Neural crest cell (in vitro differentiated cells): ENCODE results near the gene ENKUR. TPM values are rescaled to one million over a fixed set of nuclear protein-coding genes. Genes with fewer than 3 reads are reported as not detected.

Source experiments
- DNase-seq: peaks from one replicate; pipeline ENCODE4 v3.0.0; 2021; ENCODE audit warnings: low read depth, mixed read lengths, low spot score
- H3K27ac Mint-ChIP-seq: one replicate; pipeline ENCODE4 v1.8.0; 2021; ENCODE audit warnings: mild to moderate bottlenecking, mixed read lengths; ENCODE audit not compliant: unreplicated experiment
- H3K27me3 Mint-ChIP-seq: 2 replicates; pipeline ENCODE4 v1.8.0; 2021; ENCODE audit warnings: low read depth, mild to moderate bottlenecking, mixed read lengths
- H3K36me3 Mint-ChIP-seq: 2 replicates; pipeline ENCODE4 v1.8.0; 2021; ENCODE audit warnings: low read depth, mild to moderate bottlenecking, mixed read lengths
- H3K4me1 Mint-ChIP-seq: 2 replicates; pipeline ENCODE4 v1.8.0; 2021; ENCODE audit warnings: mixed read lengths
- H3K4me3 Mint-ChIP-seq: one replicate; pipeline ENCODE4 v1.8.0; 2021; ENCODE audit warnings: mild to moderate bottlenecking, mixed read lengths
- H3K9me3 Mint-ChIP-seq: 2 replicates; pipeline ENCODE4 v1.8.0; 2021; ENCODE audit warnings: mixed read lengths
- CTCF ChIP-seq: fragments of 200-600 bp; sonication (generic); conservative IDR thresholded peaks from 2 replicates; pipeline ENCODE4 v1.5.0; 2021; ENCODE audit warnings: antibody characterized with exemption, mild to moderate bottlenecking
- long read RNA-seq: library from polyadenylated mRNA; unstranded; transcript quantifications from one replicate; pipeline ENCODE4 v2.0.0, GENCODE V29; 2020
- total RNA-seq: library from RNA; stranded (reverse); gene quantifications from 2 replicates; pipeline ENCODE4 v1.2.1, GENCODE V29; 2021

Gene ENKUR
- total RNA-seq = 1.7 and 2.0 TPM in 2 replicates
- long read RNA-seq, partial matches to known transcripts = 0 of 7 reads
- long read RNA-seq, other reads (novel, unspliced or antisense) = 5 of 7 reads

- Mint-ChIP-seq H3K4me1 (peaks cover 31% of the 10 kb centered on the region), H3K9me3 (peaks cover 5% of the 10 kb centered on the region), H3K4me3 (peak within 1 kb of the TSS; percentile 92), H3K27me3 (no peaks in the 10 kb centered on the region), H3K27ac (peak within 1 kb of the TSS; percentile 98), H3K36me3 (peaks cover 7% of the 10 kb centered on the region)
- TF ChIP-seq CTCF = no peak
- peak; percentile 92 for DNase-seq
Measured at GRCh38 chr10:25015828-25016375, at the start of gene ENKUR. ENKUR (minus strand) TSS chr10:25016158; CDS start chr10:25015936, 222 bp downstream.

- H3K27ac Mint-ChIP-seq = no peak overlapping the region
Measured at GRCh38 chr10:25064401-25064800, 48.4 kb upstream of the ENKUR start.

GRCh38 chr10:25063644-25064043 is 47.7 kb upstream of the ENKUR start:
- DNase-seq = no peak
- H3K27ac Mint-ChIP-seq = no peak overlapping the region
- TF ChIP-seq CTCF = no peak
- H3K36me3 Mint-ChIP-seq = no peaks in the 10 kb centered on the region
- H3K4me1 Mint-ChIP-seq = peaks cover 9% of the 10 kb centered on the region
- H3K9me3 Mint-ChIP-seq = no peaks in the 10 kb centered on the region
- H3K4me3 Mint-ChIP-seq = no peak overlapping the region
- no peaks in the 10 kb centered on the region for H3K27me3 Mint-ChIP-seq

More at GRCh38 chr10:25064401-25064800, 48.4 kb upstream of the ENKUR start:
- H3K36me3 Mint-ChIP-seq = no peaks in the 10 kb centered on the region
- H3K9me3 Mint-ChIP-seq = no peaks in the 10 kb centered on the region
- H3K4me3 Mint-ChIP-seq = no peak overlapping the region
- H3K4me1 Mint-ChIP-seq = peaks cover 9% of the 10 kb centered on the region
- no peak for DNase-seq
- no peak for TF ChIP-seq CTCF
- no peaks in the 10 kb centered on the region for H3K27me3 Mint-ChIP-seq

GRCh38 chr10:25063157-25063556 is 47.2 kb upstream of the ENKUR start:
- no peaks in the 10 kb centered on the region for H3K9me3 Mint-ChIP-seq
- H3K4me3 Mint-ChIP-seq = no peak overlapping the region
- DNase-seq = no peak
- TF ChIP-seq CTCF = no peak
- no peaks in the 10 kb centered on the region for H3K36me3 Mint-ChIP-seq
- no peaks in the 10 kb centered on the region for H3K27me3 Mint-ChIP-seq
- no peak overlapping the region for H3K27ac Mint-ChIP-seq
- peaks cover 5% of the 10 kb centered on the region for H3K4me1 Mint-ChIP-seq

- H3K4me3 Mint-ChIP-seq = no peak overlapping the region
- TF ChIP-seq CTCF = no peak
- DNase-seq = no peak
- H3K27ac Mint-ChIP-seq = peak overlapping the region; percentile 79
- H3K36me3 Mint-ChIP-seq = no peaks in the 10 kb centered on the region
- H3K27me3 Mint-ChIP-seq = no peaks in the 10 kb centered on the region
- no peaks in the 10 kb centered on the region for H3K4me1 Mint-ChIP-seq
- no peaks in the 10 kb centered on the region for H3K9me3 Mint-ChIP-seq
Measured at GRCh38 chr10:25061711-25062449, 45.9 kb upstream of the ENKUR start.
